Activated CD8-positive, alpha-beta T cell treated with anti-CD3 and anti-CD28 coated beads for 36 hours (primary cell): ENCODE measurements around the gene LCAT. TPM values are rescaled to one million over a fixed set of nuclear protein-coding genes. Genes with fewer than 3 reads are reported as not detected.

ENCODE experiments used
- ATAC-seq: fragments of 200-7000 bp; cut with Tn5 transposase; one replicate; pipeline ENCODE4 v1.10.0; 2021; ENCODE audit warnings: mild to moderate bottlenecking, moderate library complexity
- CTCF ChIA-PET: fragments of 350-600 bp; sonication (Branson Sonifier 250); formaldehyde crosslinking; loops from one replicate; lab custom pipeline; 2021; ENCODE audit warnings: antibody characterized with exemption; lab: Charles Lee
- POLR2A ChIA-PET: fragments of 350-600 bp; sonication (Branson Sonifier 250); formaldehyde crosslinking; loops from one replicate; lab custom pipeline; 2021; ENCODE audit warnings: antibody characterized with exemption; lab: Charles Lee
- DNase-seq: peaks from one replicate; pipeline ENCODE4 v3.0.0-alpha.2; 2020
- H3K27ac Mint-ChIP-seq: one replicate; pipeline ENCODE4 v1.8.0; 2021; ENCODE audit warnings: mild to moderate bottlenecking, mixed read lengths
- H3K27me3 Mint-ChIP-seq: one replicate; pipeline ENCODE4 v1.8.0; 2021; ENCODE audit warnings: mixed read lengths
- H3K36me3 Mint-ChIP-seq: one replicate; pipeline ENCODE4 v1.8.0; 2021; ENCODE audit warnings: low read depth, mixed read lengths
- H3K4me1 Mint-ChIP-seq: one replicate; pipeline ENCODE4 v1.8.0; 2021; ENCODE audit warnings: low read depth, mixed read lengths
- H3K4me3 Mint-ChIP-seq: one replicate; pipeline ENCODE4 v1.8.0; 2021; ENCODE audit warnings: mild to moderate bottlenecking, moderate library complexity, mixed read lengths
- H3K9me3 Mint-ChIP-seq: one replicate; pipeline ENCODE4 v1.8.0; 2021; ENCODE audit warnings: mixed read lengths
- intact Hi-C: fragments of 100-400 bp; cut with micrococcal nuclease; formaldehyde crosslinking; loops from one replicate; pipeline ENCODE4 v1.10.0; 2022
- total RNA-seq, 2 experiments: library from RNA; stranded (reverse); gene quantifications; one replicate each; pipeline ENCODE4 v1.2.3, GENCODE V29; 2021
- TF ChIP-seq, protein P1 (sequence below): fragments of 200-600 bp; IDR thresholded peaks from one replicate; pipeline ENCODE4 v1.8.0; 2022; ENCODE audit warnings: antibody characterized with exemption, mild to moderate bottlenecking

LCAT gene
- total RNA-seq, 2 experiments from 2014 or later, result 10.6 to 14.3 TPM

DNA sequence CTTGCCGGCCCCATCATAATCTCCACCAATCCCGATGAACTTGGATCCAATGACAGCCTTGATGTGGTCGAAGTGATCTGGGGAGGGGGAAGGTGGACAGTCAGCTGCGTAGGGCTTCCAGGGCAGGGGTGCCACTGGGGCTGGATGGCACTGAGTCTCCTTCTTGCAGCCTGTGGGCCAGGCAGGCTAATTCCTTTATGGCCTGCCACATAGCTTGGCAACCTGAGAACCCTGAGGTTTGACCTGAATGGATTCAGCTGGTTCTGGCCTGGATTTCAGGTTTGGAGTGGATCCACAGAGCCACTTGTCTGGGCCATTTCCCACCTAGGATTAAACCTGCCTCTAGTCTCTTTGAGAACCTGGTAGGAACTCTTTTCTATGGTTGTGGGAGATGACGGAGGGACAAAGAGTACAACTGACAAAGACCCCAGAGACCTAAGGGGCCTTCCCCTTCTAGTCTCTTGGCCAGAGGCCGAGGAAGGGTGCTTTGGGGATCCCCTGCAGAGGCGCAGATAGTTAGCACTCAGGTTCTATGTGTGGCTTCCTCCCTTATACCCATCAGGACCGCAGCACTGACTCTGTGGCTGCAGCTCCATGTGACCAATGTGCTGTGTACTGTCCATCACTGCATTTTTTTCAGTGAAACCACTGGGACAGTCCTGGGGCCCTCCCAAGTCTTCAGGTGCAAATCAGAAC, 45.5 kb upstream of the LCAT start:
- CTCF ChIA-PET, result interaction anchor here (0.8 to 1.1 kb wide), 3 partner anchors 8 to 51 kb away, joined by 3 to 4 read pairs (median 3); no protein-coding TSS in a partner anchor
- Mint-ChIP-seq H3K27ac (no peak overlapping the region), H3K27me3 (no peaks in the 10 kb centered on the region), H3K4me1 (peaks cover 20% of the 10 kb centered on the region), H3K36me3 (no peaks in the 10 kb centered on the region), H3K4me3 (no peak overlapping the region), H3K9me3 (no peaks in the 10 kb centered on the region)
- ATAC-seq (no peak), DNase-seq (no peak)
- intact Hi-C loops, result no loop called here
- TF ChIP-seq, protein P1, sequence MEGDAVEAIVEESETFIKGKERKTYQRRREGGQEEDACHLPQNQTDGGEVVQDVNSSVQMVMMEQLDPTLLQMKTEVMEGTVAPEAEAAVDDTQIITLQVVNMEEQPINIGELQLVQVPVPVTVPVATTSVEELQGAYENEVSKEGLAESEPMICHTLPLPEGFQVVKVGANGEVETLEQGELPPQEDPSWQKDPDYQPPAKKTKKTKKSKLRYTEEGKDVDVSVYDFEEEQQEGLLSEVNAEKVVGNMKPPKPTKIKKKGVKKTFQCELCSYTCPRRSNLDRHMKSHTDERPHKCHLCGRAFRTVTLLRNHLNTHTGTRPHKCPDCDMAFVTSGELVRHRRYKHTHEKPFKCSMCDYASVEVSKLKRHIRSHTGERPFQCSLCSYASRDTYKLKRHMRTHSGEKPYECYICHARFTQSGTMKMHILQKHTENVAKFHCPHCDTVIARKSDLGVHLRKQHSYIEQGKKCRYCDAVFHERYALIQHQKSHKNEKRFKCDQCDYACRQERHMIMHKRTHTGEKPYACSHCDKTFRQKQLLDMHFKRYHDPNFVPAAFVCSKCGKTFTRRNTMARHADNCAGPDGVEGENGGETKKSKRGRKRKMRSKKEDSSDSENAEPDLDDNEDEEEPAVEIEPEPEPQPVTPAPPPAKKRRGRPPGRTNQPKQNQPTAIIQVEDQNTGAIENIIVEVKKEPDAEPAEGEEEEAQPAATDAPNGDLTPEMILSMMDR, result no peak
- POLR2A ChIA-PET, result interaction anchor here (0.8 to 1.4 kb wide), 3 partner anchors 9 to 12 kb away, joined by 3 to 4 read pairs (median 3); partner anchors contain the start of gene DPEP2

DNA sequence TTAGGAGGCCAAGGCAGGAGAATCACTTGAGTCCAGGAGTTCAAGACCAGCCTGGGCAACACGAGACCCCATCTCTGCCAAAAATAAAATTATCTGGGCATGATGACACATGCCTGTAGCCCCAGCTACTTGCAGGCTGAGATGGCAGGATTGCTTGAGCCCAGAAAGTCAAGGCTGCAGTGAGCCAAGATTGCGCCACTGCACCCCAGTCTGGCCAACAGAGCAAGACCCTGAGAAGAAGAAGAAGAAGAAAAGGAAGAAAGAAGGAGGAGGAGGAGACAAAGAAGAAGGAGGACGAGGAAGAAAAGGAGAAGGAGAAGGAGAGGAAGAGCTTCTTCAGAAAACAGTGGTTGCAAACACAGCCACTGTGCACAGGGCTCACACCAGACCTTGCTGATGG, 44.8 kb upstream of the LCAT start:
- POLR2A ChIA-PET, result interaction anchor here (1.0 to 1.4 kb wide), 2 partner anchors 10 to 11 kb away, joined by 3 to 4 read pairs; partner anchors contain the start of gene DPEP2
- Mint-ChIP-seq H3K4me1 (peaks cover 24% of the 10 kb centered on the region), H3K27ac (no peak overlapping the region), H3K27me3 (no peaks in the 10 kb centered on the region), H3K4me3 (no peak overlapping the region), H3K36me3 (no peaks in the 10 kb centered on the region), H3K9me3 (no peaks in the 10 kb centered on the region)
- DNase-seq (no peak), ATAC-seq (no peak)
- CTCF ChIA-PET, result interaction anchor here (0.7 to 1.4 kb wide), 4 partner anchors 8 to 52 kb away, joined by 3 to 4 read pairs (median 3); no protein-coding TSS in a partner anchor
- intact Hi-C loops, result no loop called here
- TF ChIP-seq, protein P1, result no peak

DNA sequence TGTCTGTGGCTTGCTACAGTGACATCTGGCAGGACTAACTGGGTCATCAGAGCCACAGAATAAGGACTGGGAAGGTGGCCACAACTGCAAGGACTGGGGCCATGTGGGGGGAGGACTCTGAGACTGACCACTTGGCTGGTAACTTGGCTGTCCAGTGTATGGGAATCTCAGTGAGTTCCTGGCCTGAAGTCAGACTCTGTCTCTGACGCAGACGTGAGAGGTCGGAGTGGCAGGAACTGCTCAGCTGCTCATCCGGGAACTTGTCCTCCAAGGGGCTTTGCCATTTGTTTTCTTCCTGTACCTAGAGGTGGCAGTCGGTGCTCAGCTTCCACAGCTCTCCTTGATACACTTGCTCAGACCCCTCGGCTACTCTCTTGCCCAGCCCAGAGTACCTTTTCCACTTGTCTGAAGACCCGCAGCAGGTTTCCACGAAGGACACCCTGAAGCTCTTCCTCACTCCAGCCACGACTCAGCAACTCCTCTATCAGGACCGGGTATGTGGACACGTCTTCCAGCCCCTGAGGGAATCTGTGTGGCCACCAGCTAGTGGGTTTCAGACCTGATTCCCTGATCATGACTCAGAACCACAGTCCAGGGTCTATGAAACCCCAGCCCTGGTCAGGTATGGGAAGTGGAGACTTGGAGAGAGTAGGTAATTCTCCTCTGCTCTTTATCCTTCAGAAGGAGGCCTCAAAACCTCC, 43.7 kb upstream of the LCAT start:
- Mint-ChIP-seq H3K36me3 (no peaks in the 10 kb centered on the region), H3K27ac (peak overlapping the region; percentile 26), H3K27me3 (no peaks in the 10 kb centered on the region), H3K9me3 (no peaks in the 10 kb centered on the region), H3K4me3 (no peak overlapping the region), H3K4me1 (peaks cover 25% of the 10 kb centered on the region)
- TF ChIP-seq, protein P1, result no peak
- intact Hi-C loops, result no loop called here
- DNase-seq (no peak), ATAC-seq (no peak)
- ChIA-PET CTCF (interaction anchor here (1.2 to 1.4 kb wide), 2 partner anchors 53 to 171 kb away, joined by 3 to 4 read pairs; no protein-coding TSS in a partner anchor), POLR2A (interaction anchor here (0.7 to 1.0 kb wide), 2 partner anchors 9 to 17 kb away, joined by 3 read pairs; no protein-coding TSS in a partner anchor)

DNA sequence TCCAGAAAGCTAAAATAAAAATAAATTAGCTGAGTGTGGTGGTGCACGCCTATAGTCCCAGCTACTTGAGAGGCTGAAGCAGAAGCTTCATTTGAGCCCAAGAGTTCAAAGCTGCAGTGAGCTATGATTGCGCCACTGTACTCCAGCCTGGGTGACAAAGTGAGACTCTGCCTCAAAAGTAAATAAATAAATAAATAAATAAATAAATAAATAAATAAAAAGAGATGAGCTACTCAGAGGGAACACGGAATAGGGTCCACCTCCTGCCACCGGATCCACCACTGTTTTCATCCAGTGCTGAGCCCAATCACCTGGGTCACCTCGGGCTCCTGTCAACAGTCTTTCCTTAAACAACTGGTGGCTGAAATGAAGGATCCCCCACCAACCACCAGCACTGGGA, 43.0 kb upstream of the LCAT start:
- ATAC-seq (no peak), DNase-seq (no peak)
- POLR2A ChIA-PET, result interaction anchor here (1.3 to 1.4 kb wide), 2 partner anchors 12 to 241 kb away, joined by 3 to 6 read pairs; partner anchors contain the start of gene DPEP2
- Mint-ChIP-seq H3K27me3 (no peaks in the 10 kb centered on the region), H3K4me3 (no peak overlapping the region), H3K36me3 (no peaks in the 10 kb centered on the region), H3K27ac (no peak overlapping the region), H3K4me1 (peaks cover 21% of the 10 kb centered on the region), H3K9me3 (no peaks in the 10 kb centered on the region)
- CTCF ChIA-PET, result interaction anchor here (1.2 kb wide), 1 partner anchor 170 kb away, joined by 4 read pairs; no protein-coding TSS in a partner anchor
- intact Hi-C loops, result no loop called here
- TF ChIP-seq, protein P1, result no peak
